ENCODE measurements around the gene TRIM56. TPM values are rescaled to one million over a fixed set of nuclear protein-coding genes. Genes with fewer than 3 reads are reported as not detected.
"Not testable (repeated sequence)": the region's sequence is repeated elsewhere in the genome, so short reads cannot be mapped to it uniquely, and the experiment has no call there.

The TRIM56 gene
- total and polyA plus RNA-seq, 2 donors from 2014 or later: 6.9 to 54.5 TPM

DNA sequence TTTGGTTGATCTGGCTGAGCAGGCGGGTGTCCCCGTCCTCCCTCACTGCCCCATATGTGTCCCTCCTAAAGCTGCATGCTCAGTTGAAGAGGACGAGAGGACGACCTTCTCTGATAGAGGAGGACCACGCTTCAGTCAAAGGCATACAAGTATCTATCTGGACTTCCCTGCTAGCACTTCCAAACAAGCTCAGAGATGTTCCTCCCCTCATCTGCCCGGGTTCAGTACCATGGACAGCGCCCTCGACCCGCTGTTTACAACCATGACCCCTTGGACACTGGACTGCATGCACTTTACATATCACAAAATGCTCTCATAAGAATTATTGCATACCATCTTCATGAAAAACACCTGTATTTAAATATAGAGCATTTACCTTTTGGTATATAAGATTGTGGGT lies 26.9 kb upstream of the TRIM56 start:
- DNase-seq: peak; percentile 76 to 82 (median 80)
- intact Hi-C loops (cut with DNase I): no loop called here
- TF ChIP-seq, protein P1, sequence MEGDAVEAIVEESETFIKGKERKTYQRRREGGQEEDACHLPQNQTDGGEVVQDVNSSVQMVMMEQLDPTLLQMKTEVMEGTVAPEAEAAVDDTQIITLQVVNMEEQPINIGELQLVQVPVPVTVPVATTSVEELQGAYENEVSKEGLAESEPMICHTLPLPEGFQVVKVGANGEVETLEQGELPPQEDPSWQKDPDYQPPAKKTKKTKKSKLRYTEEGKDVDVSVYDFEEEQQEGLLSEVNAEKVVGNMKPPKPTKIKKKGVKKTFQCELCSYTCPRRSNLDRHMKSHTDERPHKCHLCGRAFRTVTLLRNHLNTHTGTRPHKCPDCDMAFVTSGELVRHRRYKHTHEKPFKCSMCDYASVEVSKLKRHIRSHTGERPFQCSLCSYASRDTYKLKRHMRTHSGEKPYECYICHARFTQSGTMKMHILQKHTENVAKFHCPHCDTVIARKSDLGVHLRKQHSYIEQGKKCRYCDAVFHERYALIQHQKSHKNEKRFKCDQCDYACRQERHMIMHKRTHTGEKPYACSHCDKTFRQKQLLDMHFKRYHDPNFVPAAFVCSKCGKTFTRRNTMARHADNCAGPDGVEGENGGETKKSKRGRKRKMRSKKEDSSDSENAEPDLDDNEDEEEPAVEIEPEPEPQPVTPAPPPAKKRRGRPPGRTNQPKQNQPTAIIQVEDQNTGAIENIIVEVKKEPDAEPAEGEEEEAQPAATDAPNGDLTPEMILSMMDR (IDR thresholded peaks at IDR 0.05; ENCODE audit: borderline replicate concordance, extremely low read depth, insufficient read depth): no peak

DNA sequence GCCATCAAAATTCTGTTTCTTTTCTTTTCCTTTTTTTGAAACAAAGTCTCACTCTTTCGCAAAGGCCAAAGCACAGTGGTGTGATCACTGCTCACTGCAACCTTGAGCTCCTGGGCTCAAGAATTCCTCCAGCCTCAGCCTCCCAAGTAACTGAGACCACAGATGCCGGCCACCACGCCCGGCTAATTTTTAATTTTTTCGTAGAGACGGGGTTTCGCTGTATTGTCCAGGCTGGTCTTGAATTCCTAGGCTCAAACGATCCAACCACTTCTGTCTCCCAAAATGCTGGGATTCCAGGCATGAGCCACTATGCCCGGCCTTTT lies 25.7 kb upstream of the TRIM56 start:
- H3K4me3 ChIP-seq (ENCODE audit: low read length in 3 of 3): no peak overlapping the region
- intact Hi-C loops (cut with DNase I): no loop called here
- no peak overlapping the region for H3K27ac ChIP-seq (ENCODE audit: low read depth in 2 of 2, low read length in 2 of 2)
- peaks cover 2% of the 10 kb centered on the region for H3K27me3 ChIP-seq (ENCODE audit: control insufficient read depth, insufficient read depth, low read length)
- no peaks in the 10 kb centered on the region for H3K9me3 ChIP-seq (ENCODE audit: control insufficient read depth in 2 of 3, insufficient read depth in 1 of 3, low read length in 3 of 3)
- TF ChIP-seq, protein P1 (IDR thresholded peaks at IDR 0.05; ENCODE audit: borderline replicate concordance, extremely low read depth, insufficient read depth): no peak
- no peak for FAIRE-seq
- DNase-seq: no peak
- no peaks in the 10 kb centered on the region for H3K36me3 ChIP-seq (ENCODE audit: control insufficient read depth in 2 of 3, insufficient read depth in 3 of 3, low read length in 3 of 3)
- no peak overlapping the region for H3K9ac ChIP-seq (ENCODE audit: low read length in 3 of 3)
- no peaks in the 10 kb centered on the region for H3K4me1 ChIP-seq (ENCODE audit: control insufficient read depth in 2 of 3, insufficient read depth in 2 of 3, low read depth in 1 of 3, low read length in 3 of 3)

More for the DNA sequence above, 26.9 kb upstream of the TRIM56 start:
- Histone ChIP-seq H3K4me1 (ENCODE audit: control insufficient read depth in 2 of 3, insufficient read depth in 2 of 3, low read depth in 1 of 3, low read length in 3 of 3) (no peaks in the 10 kb centered on the region), H3K36me3 (ENCODE audit: control insufficient read depth in 2 of 3, insufficient read depth in 3 of 3, low read length in 3 of 3) (no peaks in the 10 kb centered on the region), H3K27me3 (ENCODE audit: control insufficient read depth, insufficient read depth, low read length) (peaks cover 2% of the 10 kb centered on the region), H3K4me3 (ENCODE audit: low read length in 3 of 3) (no peak overlapping the region), H3K9ac (ENCODE audit: low read length in 3 of 3) (no peak overlapping the region), H3K27ac (ENCODE audit: low read depth in 2 of 2, low read length in 2 of 2) (no peak overlapping the region), H3K9me3 (ENCODE audit: control insufficient read depth in 2 of 3, insufficient read depth in 1 of 3, low read length in 3 of 3) (no peaks in the 10 kb centered on the region)
- no peak for FAIRE-seq

DNA sequence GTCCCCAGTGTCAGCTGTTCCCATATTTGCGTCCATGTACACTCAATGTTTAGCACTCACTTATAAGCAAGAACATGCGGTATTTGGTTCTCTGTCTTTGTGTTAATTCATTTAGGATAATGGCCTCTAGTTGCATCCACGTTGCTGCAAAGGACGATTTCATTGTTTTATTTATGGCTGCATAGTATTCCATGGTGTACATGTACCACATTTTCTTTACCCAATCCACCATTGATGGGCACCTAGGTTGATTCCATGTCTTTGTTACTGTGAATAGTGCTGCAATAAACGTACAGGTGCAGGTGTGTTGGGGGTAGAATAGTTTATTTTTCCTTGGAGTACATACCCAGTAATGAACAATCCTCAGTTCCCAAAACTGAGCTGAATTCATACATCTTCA lies 24.3 kb upstream of the TRIM56 start:
- H3K27me3 ChIP-seq (ENCODE audit: control insufficient read depth, insufficient read depth, low read length): peaks cover 2% of the 10 kb centered on the region
- TF ChIP-seq, protein P1 (IDR thresholded peaks at IDR 0.05; ENCODE audit: borderline replicate concordance, extremely low read depth, insufficient read depth): no peak
- FAIRE-seq: no peak
- H3K9ac ChIP-seq (ENCODE audit: low read length in 3 of 3): no peak overlapping the region
- no peaks in the 10 kb centered on the region for H3K9me3 ChIP-seq (ENCODE audit: control insufficient read depth in 2 of 3, insufficient read depth in 1 of 3, low read length in 3 of 3)
- DNase-seq: no peak
- intact Hi-C loops (cut with DNase I): no loop called here
- no peak overlapping the region for H3K4me3 ChIP-seq (ENCODE audit: low read length in 3 of 3)
- no peaks in the 10 kb centered on the region for H3K36me3 ChIP-seq (ENCODE audit: control insufficient read depth in 2 of 3, insufficient read depth in 3 of 3, low read length in 3 of 3)
- H3K4me1 ChIP-seq (ENCODE audit: control insufficient read depth in 2 of 3, insufficient read depth in 2 of 3, low read depth in 1 of 3, low read length in 3 of 3): no peaks in the 10 kb centered on the region
- no peak overlapping the region for H3K27ac ChIP-seq (ENCODE audit: low read depth in 2 of 2, low read length in 2 of 2)

DNA sequence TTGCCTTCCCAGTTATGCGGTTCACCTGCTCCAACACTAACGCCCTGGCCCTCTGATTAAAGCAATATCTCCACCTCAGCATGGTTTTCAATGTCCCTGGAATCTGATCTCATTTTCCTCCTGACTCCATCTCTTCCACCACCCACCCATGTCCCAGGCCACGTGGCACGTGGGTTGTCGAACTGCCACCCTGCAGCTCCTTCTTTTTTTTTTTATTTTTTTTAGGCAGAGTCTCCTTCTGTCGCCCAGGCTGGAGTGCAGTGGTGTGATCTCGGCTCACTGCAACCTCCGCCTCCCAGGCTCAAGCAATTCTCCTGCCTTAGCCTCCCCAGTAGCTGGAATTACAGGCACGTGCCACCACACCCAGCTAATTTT lies 21.1 kb upstream of the TRIM56 start:
- DNase-seq; H3K9me3 ChIP-seq (ENCODE audit: control insufficient read depth in 2 of 3, insufficient read depth in 1 of 3, low read length in 3 of 3); H3K9ac ChIP-seq (ENCODE audit: low read length in 3 of 3); FAIRE-seq; H3K4me3 ChIP-seq (ENCODE audit: low read length in 3 of 3); H3K36me3 ChIP-seq (ENCODE audit: control insufficient read depth in 2 of 3, insufficient read depth in 3 of 3, low read length in 3 of 3); H3K27me3 ChIP-seq (ENCODE audit: control insufficient read depth, insufficient read depth, low read length); H3K4me1 ChIP-seq (ENCODE audit: control insufficient read depth in 2 of 3, insufficient read depth in 2 of 3, low read depth in 1 of 3, low read length in 3 of 3); H3K27ac ChIP-seq (ENCODE audit: low read depth in 2 of 2, low read length in 2 of 2); intact Hi-C loops (cut with DNase I): not testable (repeated sequence)

DNA sequence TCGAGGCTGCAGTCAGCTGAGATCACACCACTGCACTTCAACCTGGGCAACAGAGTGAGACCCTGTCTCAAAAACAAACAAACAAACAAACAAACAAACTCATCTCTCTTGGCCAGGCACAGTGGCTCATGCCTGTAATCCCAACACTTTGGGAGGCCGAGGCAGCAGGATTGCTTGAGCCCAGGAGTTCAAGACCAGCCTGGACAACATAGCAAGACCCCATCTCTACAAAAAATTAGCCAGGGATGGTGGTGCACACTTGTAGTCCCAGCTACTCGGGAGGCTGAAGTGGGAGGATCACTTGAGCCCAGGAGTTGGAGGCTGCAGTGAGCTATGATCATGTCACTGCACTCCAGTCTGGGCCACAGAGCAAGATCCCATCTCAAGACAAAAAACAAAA lies 20.1 kb upstream of the TRIM56 start:
- H3K27ac ChIP-seq (ENCODE audit: low read depth in 2 of 2, low read length in 2 of 2); H3K9me3 ChIP-seq (ENCODE audit: control insufficient read depth in 2 of 3, insufficient read depth in 1 of 3, low read length in 3 of 3); intact Hi-C loops (cut with DNase I); H3K36me3 ChIP-seq (ENCODE audit: control insufficient read depth in 2 of 3, insufficient read depth in 3 of 3, low read length in 3 of 3); H3K27me3 ChIP-seq (ENCODE audit: control insufficient read depth, insufficient read depth, low read length); H3K9ac ChIP-seq (ENCODE audit: low read length in 3 of 3); FAIRE-seq; H3K4me1 ChIP-seq (ENCODE audit: control insufficient read depth in 2 of 3, insufficient read depth in 2 of 3, low read depth in 1 of 3, low read length in 3 of 3); H3K4me3 ChIP-seq (ENCODE audit: low read length in 3 of 3): not testable (repeated sequence)
- peak in 1 of 5 donors; percentile 6 for DNase-seq
